ENCODE results near the gene GTF2F2.

GRCh38 chr13:45301263-45301662 lies 181.0 kb downstream of the GTF2F2 start:
- TF ChIP-seq GATA3 (IDR thresholded peaks at IDR 0.05; ENCODE audit: low read depth, low read length): no peak
- no peak for TF ChIP-seq GATA2 (IDR thresholded peaks at IDR 0.05; ENCODE audit: low read depth, low read length)

All from SH-SY5Y (cell line).